Measurements from ENCODE around the gene CAPS2.

CAPS2 gene

GRCh38 chr12:75288860-75289259, 41.3 kb downstream of the CAPS2 start:
- Histone ChIP-seq H3K4me3 (replicated peaks; ENCODE audit: insufficient read depth, low read length) (no peak overlapping the region), H3K27me3 (ENCODE audit: insufficient read depth, poor library complexity, severe bottlenecking) (no peaks in the 10 kb centered on the region), H3K27ac (replicated peaks) (no peak overlapping the region)
- no peak for TF ChIP-seq SPI1 (IDR thresholded peaks at IDR 0.05; ENCODE audit: borderline replicate concordance, low read depth)
- TF ChIP-seq GABPA (IDR thresholded peaks at IDR 0.05; ENCODE audit: low read depth), result no peak
- no peak for TF ChIP-seq POLR2AphosphoS5 (IDR thresholded peaks at IDR 0.05; ENCODE audit: low read depth)
- TF ChIP-seq CTCF (IDR thresholded peaks at IDR 0.05; ENCODE audit: insufficient read depth, low read length), result no peak
- TF ChIP-seq, protein P1, sequence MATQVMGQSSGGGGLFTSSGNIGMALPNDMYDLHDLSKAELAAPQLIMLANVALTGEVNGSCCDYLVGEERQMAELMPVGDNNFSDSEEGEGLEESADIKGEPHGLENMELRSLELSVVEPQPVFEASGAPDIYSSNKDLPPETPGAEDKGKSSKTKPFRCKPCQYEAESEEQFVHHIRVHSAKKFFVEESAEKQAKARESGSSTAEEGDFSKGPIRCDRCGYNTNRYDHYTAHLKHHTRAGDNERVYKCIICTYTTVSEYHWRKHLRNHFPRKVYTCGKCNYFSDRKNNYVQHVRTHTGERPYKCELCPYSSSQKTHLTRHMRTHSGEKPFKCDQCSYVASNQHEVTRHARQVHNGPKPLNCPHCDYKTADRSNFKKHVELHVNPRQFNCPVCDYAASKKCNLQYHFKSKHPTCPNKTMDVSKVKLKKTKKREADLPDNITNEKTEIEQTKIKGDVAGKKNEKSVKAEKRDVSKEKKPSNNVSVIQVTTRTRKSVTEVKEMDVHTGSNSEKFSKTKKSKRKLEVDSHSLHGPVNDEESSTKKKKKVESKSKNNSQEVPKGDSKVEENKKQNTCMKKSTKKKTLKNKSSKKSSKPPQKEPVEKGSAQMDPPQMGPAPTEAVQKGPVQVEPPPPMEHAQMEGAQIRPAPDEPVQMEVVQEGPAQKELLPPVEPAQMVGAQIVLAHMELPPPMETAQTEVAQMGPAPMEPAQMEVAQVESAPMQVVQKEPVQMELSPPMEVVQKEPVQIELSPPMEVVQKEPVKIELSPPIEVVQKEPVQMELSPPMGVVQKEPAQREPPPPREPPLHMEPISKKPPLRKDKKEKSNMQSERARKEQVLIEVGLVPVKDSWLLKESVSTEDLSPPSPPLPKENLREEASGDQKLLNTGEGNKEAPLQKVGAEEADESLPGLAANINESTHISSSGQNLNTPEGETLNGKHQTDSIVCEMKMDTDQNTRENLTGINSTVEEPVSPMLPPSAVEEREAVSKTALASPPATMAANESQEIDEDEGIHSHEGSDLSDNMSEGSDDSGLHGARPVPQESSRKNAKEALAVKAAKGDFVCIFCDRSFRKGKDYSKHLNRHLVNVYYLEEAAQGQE (IDR thresholded peaks at IDR 0.05; ENCODE audit: insufficient replicate concordance, low read depth), result no peak
- DNase-seq (ENCODE audit: low read depth in 1 of 2, low spot score in 1 of 2), result no peak

GRCh38 chr12:75275702-75276101, 54.4 kb downstream of the CAPS2 start:
- no peak overlapping the region for H3K4me3 ChIP-seq (replicated peaks; ENCODE audit: insufficient read depth, low read length)
- TF ChIP-seq GABPA (IDR thresholded peaks at IDR 0.05; ENCODE audit: low read depth), result no peak
- no peak for TF ChIP-seq POLR2AphosphoS5 (IDR thresholded peaks at IDR 0.05; ENCODE audit: low read depth)
- H3K27ac ChIP-seq (replicated peaks), result no peak overlapping the region
- no peaks in the 10 kb centered on the region for H3K27me3 ChIP-seq (ENCODE audit: insufficient read depth, poor library complexity, severe bottlenecking)
- no peak for DNase-seq (ENCODE audit: low read depth in 1 of 2, low spot score in 1 of 2)

DNA sequence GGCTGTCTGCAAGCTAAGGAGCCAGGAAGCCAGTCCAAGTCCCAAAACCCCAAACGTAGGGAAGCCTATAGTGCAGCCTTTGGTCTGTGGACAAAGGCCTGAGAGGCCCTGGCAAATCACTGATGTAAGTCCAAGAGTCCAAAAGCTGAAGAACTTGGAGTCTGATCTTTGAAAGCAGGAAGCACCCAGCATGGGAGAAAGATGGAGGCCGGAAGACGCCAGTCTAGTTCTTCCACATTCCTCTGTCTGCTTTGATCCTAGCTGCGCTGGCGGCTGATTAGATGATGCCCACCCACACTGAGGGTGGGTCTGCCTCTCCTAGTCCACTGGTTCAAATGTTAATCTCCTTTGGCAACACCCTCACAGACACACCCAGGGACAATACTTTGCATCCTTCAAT, 58.5 kb downstream of the CAPS2 start:
- TF ChIP-seq GABPA (IDR thresholded peaks at IDR 0.05; ENCODE audit: low read depth) (no peak), CTCF (IDR thresholded peaks at IDR 0.05; ENCODE audit: insufficient read depth, low read length) (no peak), POLR2AphosphoS5 (IDR thresholded peaks at IDR 0.05; ENCODE audit: low read depth) (no peak), SPI1 (IDR thresholded peaks at IDR 0.05; ENCODE audit: borderline replicate concordance, low read depth) (no peak)
- TF ChIP-seq, protein P1 (IDR thresholded peaks at IDR 0.05; ENCODE audit: insufficient replicate concordance, low read depth), result no peak
- Histone ChIP-seq H3K27ac (replicated peaks) (no peak overlapping the region), H3K27me3 (ENCODE audit: insufficient read depth, poor library complexity, severe bottlenecking) (no peaks in the 10 kb centered on the region), H3K4me3 (replicated peaks; ENCODE audit: insufficient read depth, low read length) (no peak overlapping the region)
- no peak for DNase-seq (ENCODE audit: low read depth in 1 of 2, low spot score in 1 of 2)

GRCh38 chr12:75270157-75270556, 60.0 kb downstream of the CAPS2 start:
- DNase-seq (ENCODE audit: low read depth in 1 of 2, low spot score in 1 of 2), result peak in 1 of 2 experiments; percentile 2
- no peak overlapping the region for H3K27ac ChIP-seq (replicated peaks)
- H3K27me3 ChIP-seq (ENCODE audit: insufficient read depth, poor library complexity, severe bottlenecking), result no peaks in the 10 kb centered on the region
- no peak for TF ChIP-seq CTCF (IDR thresholded peaks at IDR 0.05; ENCODE audit: insufficient read depth, low read length)
- TF ChIP-seq, protein P1 (IDR thresholded peaks at IDR 0.05; ENCODE audit: insufficient replicate concordance, low read depth), result no peak
- TF ChIP-seq POLR2AphosphoS5 (IDR thresholded peaks at IDR 0.05; ENCODE audit: low read depth), result no peak
- no peak for TF ChIP-seq SPI1 (IDR thresholded peaks at IDR 0.05; ENCODE audit: borderline replicate concordance, low read depth)
- no peak for TF ChIP-seq GABPA (IDR thresholded peaks at IDR 0.05; ENCODE audit: low read depth)
- no peak overlapping the region for H3K4me3 ChIP-seq (replicated peaks; ENCODE audit: insufficient read depth, low read length)

Measured in HL-60 (cell line).